ENCODE measurements around the gene SH3BP1. TPM values are rescaled to one million over a fixed set of nuclear protein-coding genes. Genes with fewer than 3 reads are reported as not detected.
A peak's percentile ranks its signal among the peaks of the same experiment; 100 is the strongest.

The SH3BP1 gene
- total RNA-seq, 1 experiment from 2014 or later, result 39.4 TPM

DNA sequence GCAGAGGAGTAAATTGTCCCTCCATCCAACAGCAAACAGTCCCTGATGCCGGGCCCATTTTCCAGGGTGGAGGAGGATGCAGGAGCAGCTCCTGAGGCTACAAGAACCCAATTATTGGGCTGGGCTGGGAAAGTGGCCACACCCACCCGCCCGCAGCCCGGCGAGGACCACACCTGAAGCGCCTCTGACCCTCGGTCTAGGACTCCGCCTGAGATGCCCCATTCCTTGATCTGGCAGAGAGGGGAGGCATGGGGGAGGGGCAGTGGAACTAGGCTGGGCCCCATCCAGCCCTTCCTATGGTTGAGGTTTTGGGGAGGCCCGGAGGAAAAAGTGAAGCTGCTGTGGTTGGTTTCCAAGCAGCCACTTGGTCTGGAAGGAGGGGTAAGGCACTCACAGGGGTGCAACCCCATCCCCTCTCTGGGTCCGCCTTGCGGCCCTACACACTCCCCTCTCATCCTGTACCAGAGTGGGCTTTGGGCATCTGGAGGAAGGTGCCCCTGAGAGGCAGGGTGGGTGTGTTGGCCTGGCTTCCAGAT, 33.5 kb downstream of the SH3BP1 start:
- H3K9me3 Mint-ChIP-seq, result no peaks in the 10 kb centered on the region
- H3K36me3 Mint-ChIP-seq, result no peaks in the 10 kb centered on the region
- TF ChIP-seq RORB (CRISPR knock-in tag; IDR thresholded peaks at IDR 0.05) (no peak), ELF4 (CRISPR knock-in tag; IDR thresholded peaks at IDR 0.05; ENCODE audit: low read depth) (no peak), NFYB (CRISPR knock-in tag; conservative IDR thresholded peaks at IDR 0.05; ENCODE audit: low read depth) (no peak)

DNA sequence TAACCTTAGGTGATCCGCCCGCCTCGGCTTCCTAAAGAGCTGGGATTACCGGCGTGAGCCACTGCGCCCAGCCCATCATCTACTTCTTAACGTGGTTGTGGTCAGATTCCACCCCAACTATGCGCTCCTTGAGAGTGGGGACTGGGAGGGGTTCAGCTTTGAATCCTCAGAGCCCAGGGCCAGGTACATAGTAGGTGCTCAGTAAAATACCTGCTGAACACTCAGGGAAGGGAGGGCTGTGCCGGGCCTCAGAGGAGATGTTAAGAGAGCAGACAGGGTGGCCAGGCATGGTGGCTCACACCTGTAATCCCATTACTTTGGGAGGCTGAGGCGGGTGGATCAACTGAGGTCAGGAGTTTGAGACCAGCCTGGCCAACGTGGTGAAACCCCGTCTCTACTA, 34.8 kb downstream of the SH3BP1 start:
- no peak overlapping the region for H3K4me3 Mint-ChIP-seq
- TF ChIP-seq, protein P1, sequence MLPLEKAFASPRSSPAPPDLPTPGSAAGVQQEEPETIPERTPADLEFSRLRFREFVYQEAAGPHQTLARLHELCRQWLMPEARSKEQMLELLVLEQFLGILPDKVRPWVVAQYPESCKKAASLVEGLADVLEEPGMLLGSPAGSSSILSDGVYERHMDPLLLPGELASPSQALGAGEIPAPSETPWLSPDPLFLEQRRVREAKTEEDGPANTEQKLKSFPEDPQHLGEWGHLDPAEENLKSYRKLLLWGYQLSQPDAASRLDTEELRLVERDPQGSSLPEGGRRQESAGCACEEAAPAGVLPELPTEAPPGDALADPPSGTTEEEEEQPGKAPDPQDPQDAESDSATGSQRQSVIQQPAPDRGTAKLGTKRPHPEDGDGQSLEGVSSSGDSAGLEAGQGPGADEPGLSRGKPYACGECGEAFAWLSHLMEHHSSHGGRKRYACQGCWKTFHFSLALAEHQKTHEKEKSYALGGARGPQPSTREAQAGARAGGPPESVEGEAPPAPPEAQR (CRISPR knock-in tag; IDR thresholded peaks at IDR 0.05), result no peak
- TF ChIP-seq, protein P2, sequence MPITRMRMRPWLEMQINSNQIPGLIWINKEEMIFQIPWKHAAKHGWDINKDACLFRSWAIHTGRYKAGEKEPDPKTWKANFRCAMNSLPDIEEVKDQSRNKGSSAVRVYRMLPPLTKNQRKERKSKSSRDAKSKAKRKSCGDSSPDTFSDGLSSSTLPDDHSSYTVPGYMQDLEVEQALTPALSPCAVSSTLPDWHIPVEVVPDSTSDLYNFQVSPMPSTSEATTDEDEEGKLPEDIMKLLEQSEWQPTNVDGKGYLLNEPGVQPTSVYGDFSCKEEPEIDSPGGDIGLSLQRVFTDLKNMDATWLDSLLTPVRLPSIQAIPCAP (CRISPR knock-in tag; IDR thresholded peaks at IDR 0.05), result no peak
- no peak for TF ChIP-seq SOX15 (CRISPR knock-in tag; IDR thresholded peaks at IDR 0.05)
- no peak for TF ChIP-seq CREB1 (CRISPR knock-in tag; IDR thresholded peaks at IDR 0.05)
- TF ChIP-seq, protein P3, sequence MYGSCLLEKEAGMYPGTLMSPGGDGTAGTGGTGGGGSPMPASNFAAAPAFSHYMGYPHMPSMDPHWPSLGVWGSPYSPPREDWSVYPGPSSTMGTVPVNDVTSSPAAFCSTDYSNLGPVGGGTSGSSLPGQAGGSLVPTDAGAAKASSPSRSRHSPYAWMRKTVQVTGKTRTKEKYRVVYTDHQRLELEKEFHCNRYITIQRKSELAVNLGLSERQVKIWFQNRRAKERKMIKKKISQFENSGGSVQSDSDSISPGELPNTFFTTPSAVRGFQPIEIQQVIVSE (CRISPR knock-in tag; IDR thresholded peaks at IDR 0.05; ENCODE audit: borderline replicate concordance), result no peak
- TF ChIP-seq, protein P4, sequence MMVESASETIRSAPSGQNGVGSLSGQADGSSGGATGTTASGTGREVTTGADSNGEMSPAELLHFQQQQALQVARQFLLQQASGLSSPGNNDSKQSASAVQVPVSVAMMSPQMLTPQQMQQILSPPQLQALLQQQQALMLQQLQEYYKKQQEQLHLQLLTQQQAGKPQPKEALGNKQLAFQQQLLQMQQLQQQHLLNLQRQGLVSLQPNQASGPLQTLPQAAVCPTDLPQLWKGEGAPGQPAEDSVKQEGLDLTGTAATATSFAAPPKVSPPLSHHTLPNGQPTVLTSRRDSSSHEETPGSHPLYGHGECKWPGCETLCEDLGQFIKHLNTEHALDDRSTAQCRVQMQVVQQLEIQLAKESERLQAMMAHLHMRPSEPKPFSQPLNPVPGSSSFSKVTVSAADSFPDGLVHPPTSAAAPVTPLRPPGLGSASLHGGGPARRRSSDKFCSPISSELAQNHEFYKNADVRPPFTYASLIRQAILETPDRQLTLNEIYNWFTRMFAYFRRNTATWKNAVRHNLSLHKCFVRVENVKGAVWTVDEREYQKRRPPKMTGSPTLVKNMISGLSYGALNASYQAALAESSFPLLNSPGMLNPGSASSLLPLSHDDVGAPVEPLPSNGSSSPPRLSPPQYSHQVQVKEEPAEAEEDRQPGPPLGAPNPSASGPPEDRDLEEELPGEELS (CRISPR knock-in tag; IDR thresholded peaks at IDR 0.05), result no peak
- H3K27ac Mint-ChIP-seq, result no peak overlapping the region
- ChIA-PET CTCF (interaction anchor here (1.5 to 6.8 kb wide), 3 partner anchors 9 to 82 kb away, joined by 4 to 51 read pairs (median 7); no protein-coding TSS in a partner anchor), POLR2A (interaction anchor here (0.6 kb wide), 1 partner anchor 207 kb away, joined by 3 read pairs; no protein-coding TSS in a partner anchor)
- ATAC-seq (no peak), DNase-seq (ENCODE audit: low spot score) (no peak)
- H3K36me3 Mint-ChIP-seq, result no peaks in the 10 kb centered on the region
- H3K27me3 Mint-ChIP-seq (ENCODE audit: low read depth), result peaks cover 17% of the 10 kb centered on the region
- H3K4me1 Mint-ChIP-seq, result peaks cover 13% of the 10 kb centered on the region
- H3K9me3 Mint-ChIP-seq, result no peaks in the 10 kb centered on the region

More for the DNA sequence above, 33.5 kb downstream of the SH3BP1 start:
- H3K4me3 Mint-ChIP-seq, result no peak overlapping the region
- DNase-seq (ENCODE audit: low spot score) (no peak), ATAC-seq (no peak)
- no peak overlapping the region for H3K27ac Mint-ChIP-seq
- peaks cover 15% of the 10 kb centered on the region for H3K4me1 Mint-ChIP-seq
- H3K27me3 Mint-ChIP-seq (ENCODE audit: low read depth), result peaks cover 16% of the 10 kb centered on the region
- CTCF ChIA-PET, result interaction anchor here (1.3 to 6.8 kb wide), 5 partner anchors 9 to 134 kb away, joined by 4 to 51 read pairs (median 12); no protein-coding TSS in a partner anchor
- POLR2A ChIA-PET, result no interaction called here

DNA sequence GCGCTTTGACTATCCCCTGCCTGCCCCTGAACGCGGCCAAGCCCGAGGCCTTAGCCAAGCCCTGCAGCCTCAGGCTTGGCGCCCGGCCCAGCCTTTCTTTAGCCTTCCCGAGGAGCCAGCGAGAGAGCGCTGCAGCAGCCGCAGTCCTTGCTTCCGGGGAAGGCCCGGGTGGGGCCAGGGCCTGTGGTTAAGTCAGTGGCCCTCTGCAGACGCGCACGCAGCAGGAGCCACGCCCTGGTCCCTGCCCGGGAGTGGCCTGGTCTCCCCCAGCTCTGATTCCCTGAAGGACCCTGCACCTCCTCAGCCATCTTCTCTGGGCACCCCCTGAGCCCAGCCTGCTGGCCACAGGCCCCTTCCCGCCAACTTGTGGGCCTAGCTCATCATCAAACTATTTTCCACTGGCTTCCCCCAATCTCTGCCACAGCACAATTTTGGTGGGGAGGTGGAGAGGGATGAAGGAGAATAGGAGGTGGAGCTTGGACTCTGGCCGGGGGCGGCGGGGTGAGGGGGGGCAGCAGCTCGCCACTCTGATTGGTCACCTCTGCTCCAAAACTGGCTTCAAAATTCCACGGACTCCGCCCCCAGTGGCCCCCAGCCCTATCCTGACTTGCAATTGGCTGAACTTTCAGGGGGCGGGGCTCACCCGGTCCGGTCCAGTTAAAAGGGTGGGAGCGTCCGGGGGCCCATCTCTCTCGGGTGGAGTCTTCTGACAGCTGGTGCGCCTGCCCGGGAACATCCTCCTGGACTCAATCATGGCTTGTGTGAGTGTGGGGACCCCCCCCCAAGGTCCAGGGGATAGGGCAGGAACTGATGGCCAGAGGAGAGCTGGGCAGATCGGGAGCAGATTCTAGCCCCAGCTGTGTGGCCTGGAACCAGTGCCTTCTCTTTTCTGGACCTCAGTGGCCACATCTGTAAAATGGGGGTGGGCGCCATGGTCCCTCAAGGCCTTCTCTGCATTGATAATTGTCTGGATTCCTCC, 35.8 kb downstream of the SH3BP1 start, which contains the start of gene LGALS1:
LGALS1 (plus strand) TSS at position 686 of the 979 bp plus-strand sequence; CDS start at position 753, 67 bp downstream.
- no peaks in the 10 kb centered on the region for H3K36me3 Mint-ChIP-seq
- peaks cover 13% of the 10 kb centered on the region for H3K4me1 Mint-ChIP-seq
- no peak within 1 kb of the TSS; the same call in 1 of the 2 replicates for H3K27ac Mint-ChIP-seq
- DNase-seq (ENCODE audit: low spot score), result peak; percentile 81
- ATAC-seq, result peak; percentile 23
- peak within 1 kb of the TSS; percentile 72 for H3K4me3 Mint-ChIP-seq
- H3K27me3 Mint-ChIP-seq (ENCODE audit: low read depth), result peaks cover 17% of the 10 kb centered on the region
- ChIA-PET POLR2A (interaction anchor here (0.7 to 1.5 kb wide), 5 partner anchors 7 to 134 kb away, joined by 3 to 5 read pairs (median 3); partner anchors contain the start of gene GGA1), CTCF (interaction anchor here (0.6 to 6.8 kb wide), 9 partner anchors 8 to 142 kb away, joined by 3 to 51 read pairs (median 4); partner anchors contain the start of genes GGA1 and NOL12)
- H3K9me3 Mint-ChIP-seq, result no peaks in the 10 kb centered on the region
- TF ChIP-seq TEAD4 (CRISPR knock-in tag; IDR thresholded peaks at IDR 0.05), result no peak
- TF ChIP-seq, protein P5, sequence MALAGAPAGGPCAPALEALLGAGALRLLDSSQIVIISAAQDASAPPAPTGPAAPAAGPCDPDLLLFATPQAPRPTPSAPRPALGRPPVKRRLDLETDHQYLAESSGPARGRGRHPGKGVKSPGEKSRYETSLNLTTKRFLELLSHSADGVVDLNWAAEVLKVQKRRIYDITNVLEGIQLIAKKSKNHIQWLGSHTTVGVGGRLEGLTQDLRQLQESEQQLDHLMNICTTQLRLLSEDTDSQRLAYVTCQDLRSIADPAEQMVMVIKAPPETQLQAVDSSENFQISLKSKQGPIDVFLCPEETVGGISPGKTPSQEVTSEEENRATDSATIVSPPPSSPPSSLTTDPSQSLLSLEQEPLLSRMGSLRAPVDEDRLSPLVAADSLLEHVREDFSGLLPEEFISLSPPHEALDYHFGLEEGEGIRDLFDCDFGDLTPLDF (CRISPR knock-in tag; IDR thresholded peaks at IDR 0.05), result no peak
- no peak for TF ChIP-seq ZNF671 (CRISPR knock-in tag; IDR thresholded peaks at IDR 0.05)
- no peak for TF ChIP-seq SMAD4 (CRISPR knock-in tag; IDR thresholded peaks at IDR 0.05)
- TF ChIP-seq, protein P6, sequence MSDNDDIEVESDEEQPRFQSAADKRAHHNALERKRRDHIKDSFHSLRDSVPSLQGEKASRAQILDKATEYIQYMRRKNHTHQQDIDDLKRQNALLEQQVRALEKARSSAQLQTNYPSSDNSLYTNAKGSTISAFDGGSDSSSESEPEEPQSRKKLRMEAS (CRISPR knock-in tag; IDR thresholded peaks at IDR 0.05), result no peak
- TF ChIP-seq FOXP1 (CRISPR knock-in tag; IDR thresholded peaks at IDR 0.05; ENCODE audit: borderline replicate concordance), result no peak
- 0 out of 2 replicates have a peak, but pooled peaks have one; percentile 50 for TF ChIP-seq ZNF263 (CRISPR knock-in tag; IDR thresholded peaks at IDR 0.05; ENCODE audit: low read depth)
- no peak for TF ChIP-seq MYBL2 (CRISPR knock-in tag; IDR thresholded peaks at IDR 0.05)
- peak; percentile 55; the same call in 1 of the 2 replicates for TF ChIP-seq GTF2I (CRISPR knock-in tag; conservative IDR thresholded peaks at IDR 0.05)
- 0 out of 2 replicates have a peak, but pooled peaks have one; percentile 36 for TF ChIP-seq SP1 (CRISPR knock-in tag; conservative IDR thresholded peaks at IDR 0.05)
- TF ChIP-seq, protein P7, sequence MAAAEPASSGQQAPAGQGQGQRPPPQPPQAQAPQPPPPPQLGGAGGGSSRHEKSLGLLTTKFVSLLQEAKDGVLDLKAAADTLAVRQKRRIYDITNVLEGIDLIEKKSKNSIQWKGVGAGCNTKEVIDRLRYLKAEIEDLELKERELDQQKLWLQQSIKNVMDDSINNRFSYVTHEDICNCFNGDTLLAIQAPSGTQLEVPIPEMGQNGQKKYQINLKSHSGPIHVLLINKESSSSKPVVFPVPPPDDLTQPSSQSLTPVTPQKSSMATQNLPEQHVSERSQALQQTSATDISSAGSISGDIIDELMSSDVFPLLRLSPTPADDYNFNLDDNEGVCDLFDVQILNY (CRISPR knock-in tag; IDR thresholded peaks at IDR 0.05), result no peak
- TF ChIP-seq NFE2L1 (CRISPR knock-in tag; IDR thresholded peaks at IDR 0.05), result no peak
- no peak for TF ChIP-seq PRRX2 (CRISPR knock-in tag; IDR thresholded peaks at IDR 0.05)
- TF ChIP-seq HMGA2 (CRISPR knock-in tag; IDR thresholded peaks at IDR 0.05), result no peak
- no peak for TF ChIP-seq ESRRA (CRISPR knock-in tag; IDR thresholded peaks at IDR 0.05; ENCODE audit: borderline replicate concordance)

Measured in WTC11 (cell line).